Bronchial epithelial cell (primary cell): Measurements from ENCODE around the gene PIP. TPM values are rescaled to one million over a fixed set of nuclear protein-coding genes. Genes with fewer than 3 reads are reported as not detected.
"Not testable (repeated sequence)": the region's sequence is repeated elsewhere in the genome, so short reads cannot be mapped to it uniquely, and the experiment has no call there.

Source experiments
- DNase-seq: peaks from one replicate; pipeline ENCODE4 v3.0.0-alpha.2; 2010; ENCODE audit warnings: low read depth
- FAIRE-seq: peaks from 2 replicates; lab custom pipeline; 2011; peaks lifted over from hg19 to GRCh38; lab: Jason Lieb, UNC
- H3K27me3 ChIP-seq: 2 replicates; pipeline ENCODE4 v1.5.1; 2011; ENCODE audit warnings: low read length; ENCODE audit not compliant: control insufficient read depth, insufficient read depth
- H3K36me3 ChIP-seq: 2 replicates; pipeline ENCODE4 v1.5.1; 2011; ENCODE audit warnings: low read length; ENCODE audit not compliant: control insufficient read depth, insufficient read depth
- H3K4me3 ChIP-seq: 2 replicates; pipeline ENCODE4 v1.5.1; 2011; ENCODE audit warnings: mild to moderate bottlenecking, low read depth, low read length, control low read depth
- CTCF ChIP-seq: IDR thresholded peaks from 2 replicates; pipeline ENCODE4 v1.5.1; 2011; ENCODE audit warnings: mild to moderate bottlenecking, moderate library complexity, low read length, control low read depth, inconsistent platforms; ENCODE audit not compliant: insufficient read depth, severe bottlenecking
- total RNA-seq: library from RNA; depleted of rRNA; stranded (reverse); fragments of >200 nt; gene quantifications from 2 replicates; pipeline ENCODE4 v1.2.1, GENCODE V29; 2014

Gene PIP
- total RNA-seq, 1 donor from 2014 or later: not detected

GRCh38 chr7:143172354-143172753 lies 40.5 kb downstream of the PIP start:
- peaks cover 2% of the 10 kb centered on the region for H3K27me3 ChIP-seq
- H3K4me3 ChIP-seq: no peak overlapping the region
- FAIRE-seq (no peak), DNase-seq (peak; percentile 56)
- no peaks in the 10 kb centered on the region for H3K36me3 ChIP-seq
- TF ChIP-seq CTCF: no peak

DNA sequence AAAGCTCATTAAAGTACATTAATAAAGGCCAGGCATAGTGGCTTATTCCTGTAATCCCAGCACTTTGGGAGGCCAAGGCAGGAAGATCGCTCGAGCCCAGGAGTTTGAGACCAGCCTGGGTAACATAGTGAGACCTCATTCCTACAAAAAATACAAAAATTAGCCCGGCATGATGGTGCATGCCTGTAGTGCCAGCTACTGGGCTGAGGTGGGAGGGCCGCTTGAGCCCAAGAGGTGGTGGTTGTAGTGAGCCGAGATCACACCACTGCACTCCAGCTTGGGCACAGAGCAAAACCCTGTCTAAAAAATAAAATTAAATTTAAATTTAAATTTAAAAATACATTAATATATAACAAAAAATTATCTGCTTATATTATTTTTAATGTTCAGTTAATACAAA lies 44.3 kb downstream of the PIP start:
- Histone ChIP-seq H3K4me3 (no peak overlapping the region), H3K36me3 (no peaks in the 10 kb centered on the region), H3K27me3 (no peaks in the 10 kb centered on the region)
- DNase-seq: no peak
- FAIRE-seq: no peak
- no peak for TF ChIP-seq CTCF

DNA sequence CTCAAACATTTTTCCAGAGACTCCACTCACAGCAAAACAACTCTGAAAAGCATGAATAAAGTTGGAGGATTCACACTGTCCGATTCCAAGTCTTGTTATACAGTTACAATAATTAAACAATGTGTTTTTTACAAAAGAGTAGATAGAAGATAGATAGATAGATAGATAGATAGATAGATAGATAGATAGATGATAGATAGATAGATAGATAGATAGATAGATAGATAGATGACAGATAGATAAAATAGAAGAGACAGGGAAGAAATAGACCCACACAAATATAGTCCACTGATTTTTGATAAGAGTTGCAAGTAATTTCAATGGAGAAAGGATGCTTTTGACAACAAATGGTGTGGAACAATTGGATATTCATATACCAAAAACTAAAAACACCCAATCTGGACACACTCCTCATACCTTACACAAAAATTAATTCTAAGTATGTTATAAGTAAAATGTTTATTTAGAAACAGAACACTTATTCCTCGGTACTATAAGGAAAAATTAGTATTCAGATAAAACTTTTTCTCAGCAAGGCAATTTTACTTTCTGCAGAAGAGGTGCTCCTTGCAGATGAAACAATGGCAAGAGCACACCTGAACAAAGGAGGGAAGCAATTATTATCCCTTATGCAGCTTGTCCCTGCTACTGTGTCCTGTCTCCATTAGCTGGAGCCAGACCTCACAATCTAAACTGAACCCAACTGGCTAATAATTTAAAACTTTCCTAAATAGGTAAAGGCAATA lies 45.7 kb downstream of the PIP start:
- DNase-seq: no peak
- no peak for TF ChIP-seq CTCF
- FAIRE-seq: no peak
- Histone ChIP-seq H3K4me3 (no peak overlapping the region), H3K36me3 (no peaks in the 10 kb centered on the region), H3K27me3 (no peaks in the 10 kb centered on the region)

DNA sequence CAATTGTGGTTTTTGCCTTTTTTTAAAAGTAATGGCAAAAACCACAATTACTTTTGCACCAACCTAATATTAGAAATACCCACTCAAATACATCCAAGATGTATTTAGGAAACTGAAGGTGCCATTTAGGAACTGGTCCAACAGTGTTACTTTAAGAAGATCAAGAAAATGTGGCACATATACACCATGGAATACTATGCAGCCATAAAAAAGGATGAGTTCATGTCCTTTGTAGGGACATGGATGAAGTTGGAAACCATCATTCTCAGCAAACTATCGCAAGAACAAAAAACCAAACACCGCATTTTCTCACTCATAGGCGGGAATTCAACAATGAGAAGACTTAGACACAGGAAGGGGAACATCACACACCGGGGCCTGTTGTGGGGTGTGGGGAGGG lies 48.9 kb downstream of the PIP start:
- FAIRE-seq, DNase-seq, H3K27me3 ChIP-seq, H3K36me3 ChIP-seq, H3K4me3 ChIP-seq: not testable (repeated sequence)

GRCh38 chr7:143181349-143181748 lies 49.5 kb downstream of the PIP start:
- Histone ChIP-seq H3K4me3 (no peak overlapping the region), H3K27me3 (no peaks in the 10 kb centered on the region), H3K36me3 (no peaks in the 10 kb centered on the region)
- no peak for FAIRE-seq
- no peak for DNase-seq
- no peak for TF ChIP-seq CTCF

DNA sequence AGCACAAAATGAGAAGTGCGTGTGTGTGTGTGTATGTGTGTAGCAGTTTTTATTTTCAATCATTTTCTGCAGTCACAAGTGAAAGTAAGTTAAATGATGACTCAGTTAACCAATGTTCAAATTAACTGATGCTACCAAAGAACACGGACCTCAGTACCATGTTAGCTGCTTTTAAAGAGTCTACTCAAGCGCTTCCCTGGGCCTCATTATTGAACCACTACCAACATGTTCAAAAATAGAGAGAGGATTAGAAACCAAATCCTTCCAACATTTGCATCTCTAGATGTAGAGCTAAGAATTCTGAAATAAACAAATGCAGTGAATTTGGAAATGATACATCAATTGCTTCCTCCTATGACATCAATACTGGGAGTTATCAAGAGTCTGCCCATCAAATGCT lies 51.1 kb downstream of the PIP start, which contains the start of gene TAS2R39:
TSS of gene TAS2R39 (plus strand) at position 396 of the 400 bp plus-strand sequence. CDS start at position 396, 0 bp downstream.
- H3K36me3 ChIP-seq: no peaks in the 10 kb centered on the region
- no peak for DNase-seq
- H3K4me3 ChIP-seq: no peak within 1 kb of the TSS
- FAIRE-seq: no peak
- H3K27me3 ChIP-seq: no peaks in the 10 kb centered on the region
- TF ChIP-seq CTCF: no peak
